Prostate gland (tissue), 2 donors: Measurements from ENCODE around the gene CABCOCO1.

Source experiments
- CTCF ChIP-seq, 4 experiments: fragments of 200-600 bp in 2 of 4; fragments of 450-650 bp in 2 of 4; sonication (generic) in 2 of 4; IDR thresholded peaks; 1 replicate in 3 of 4; 2 replicates in 1 of 4; pipeline ENCODE4 v1.5.1; 2016 to 2019; ENCODE audit warnings: antibody characterized with exemption in 4 of 4, mild to moderate bottlenecking in 2 of 4, moderate library complexity in 2 of 4
- POLR2A ChIP-seq: fragments of 450-650 bp; IDR thresholded peaks from one replicate; pipeline ENCODE4 v1.6.1; 2016; ENCODE audit warnings: antibody characterized with exemption, mild to moderate bottlenecking
- POLR2AphosphoS5 ChIP-seq: sonication (generic); formaldehyde crosslinking; IDR thresholded peaks from one replicate; pipeline ENCODE4 v1.6.1; 2017; ENCODE audit warnings: antibody characterized with exemption

GRCh38 chr10:61760943-61761824, 98.5 kb downstream of the CABCOCO1 start:
- no peak for TF ChIP-seq CTCF (IDR thresholded peaks at IDR 0.05)
- TF ChIP-seq POLR2A: no peak
- peak; percentile 54 for TF ChIP-seq POLR2AphosphoS5
